Measurements from ENCODE around the gene ADRM1.

Gene ADRM1

GRCh38 chr20:62299666-62300236, 3.0 kb upstream of the ADRM1 start:
- DNase-seq, result no peak

GRCh38 chr20:62300319-62300718, 2.5 kb upstream of the ADRM1 start:
- no peak for DNase-seq

GRCh38 chr20:62301111-62301668, 1.6 kb upstream of the ADRM1 start:
- DNase-seq, result no peak

- DNase-seq, result peak; percentile 90
Observed at GRCh38 chr20:62301773-62302340, 940 bp upstream of the ADRM1 start.

- no peak for DNase-seq
Observed at GRCh38 chr20:62303062-62303339, 204 bp downstream of the ADRM1 start.

- no peak for DNase-seq
Observed at GRCh38 chr20:62303340-62304226, 786 bp downstream of the ADRM1 start.

GRCh38 chr20:62304331-62305148, 1.7 kb downstream of the ADRM1 start:
- DNase-seq, result no peak

- no peak for DNase-seq
Observed at GRCh38 chr20:62305149-62305764, 2.5 kb downstream of the ADRM1 start.

GRCh38 chr20:62305765-62306413, 3.1 kb downstream of the ADRM1 start:
- DNase-seq, result no peak

- no peak for DNase-seq
Observed at GRCh38 chr20:62306414-62307187, 3.8 kb downstream of the ADRM1 start.

- no peak for DNase-seq
Observed at GRCh38 chr20:62307226-62308101, 4.7 kb downstream of the ADRM1 start.

- DNase-seq, result no peak
Observed at GRCh38 chr20:62308102-62308822, 5.5 kb downstream of the ADRM1 start.

- DNase-seq, result no peak
Observed at GRCh38 chr20:62309198-62309944, 6.6 kb downstream of the ADRM1 start.

- no peak for DNase-seq
Observed at GRCh38 chr20:62309947-62310756, 7.4 kb downstream of the ADRM1 start.

GRCh38 chr20:62310757-62311121, 7.9 kb downstream of the ADRM1 start:
- no peak for DNase-seq

- no peak for DNase-seq
Observed at GRCh38 chr20:62311150-62311549, 8.4 kb downstream of the ADRM1 start.

- DNase-seq, result no peak
Observed at GRCh38 chr20:62311832-62312661, 9.2 kb downstream of the ADRM1 start.
